ENCODE results near the gene SIGLEC10. TPM values are rescaled to one million over a fixed set of nuclear protein-coding genes. Genes with fewer than 3 reads are reported as not detected.
"Not testable (repeated sequence)": the region's sequence is repeated elsewhere in the genome, so short reads cannot be mapped to it uniquely, and the experiment has no call there.

SIGLEC10 gene, protein sequence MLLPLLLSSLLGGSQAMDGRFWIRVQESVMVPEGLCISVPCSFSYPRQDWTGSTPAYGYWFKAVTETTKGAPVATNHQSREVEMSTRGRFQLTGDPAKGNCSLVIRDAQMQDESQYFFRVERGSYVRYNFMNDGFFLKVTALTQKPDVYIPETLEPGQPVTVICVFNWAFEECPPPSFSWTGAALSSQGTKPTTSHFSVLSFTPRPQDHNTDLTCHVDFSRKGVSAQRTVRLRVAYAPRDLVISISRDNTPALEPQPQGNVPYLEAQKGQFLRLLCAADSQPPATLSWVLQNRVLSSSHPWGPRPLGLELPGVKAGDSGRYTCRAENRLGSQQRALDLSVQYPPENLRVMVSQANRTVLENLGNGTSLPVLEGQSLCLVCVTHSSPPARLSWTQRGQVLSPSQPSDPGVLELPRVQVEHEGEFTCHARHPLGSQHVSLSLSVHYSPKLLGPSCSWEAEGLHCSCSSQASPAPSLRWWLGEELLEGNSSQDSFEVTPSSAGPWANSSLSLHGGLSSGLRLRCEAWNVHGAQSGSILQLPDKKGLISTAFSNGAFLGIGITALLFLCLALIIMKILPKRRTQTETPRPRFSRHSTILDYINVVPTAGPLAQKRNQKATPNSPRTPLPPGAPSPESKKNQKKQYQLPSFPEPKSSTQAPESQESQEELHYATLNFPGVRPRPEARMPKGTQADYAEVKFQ
- polyA plus RNA-seq (2013, experiment 1 of 2; ENCODE audit: insufficient read length) = not detected
- not detected for polyA plus RNA-seq (2013, experiment 2 of 2; ENCODE audit: insufficient read length)

GRCh38 chr19:51417107-51417809, at the start of gene SIGLEC10:
Gene SIGLEC10, minus strand, starts transcription at chr19:51417642. Its CDS starts 61 bp downstream, at chr19:51417581.
- no peak for DNase-seq

GRCh38 chr19:51466723-51467122, 49.3 kb upstream of the SIGLEC10 start:
- no peak for DNase-seq

GRCh38 chr19:51463976-51464581, 46.6 kb upstream of the SIGLEC10 start:
- not testable (repeated sequence) for DNase-seq

DNA sequence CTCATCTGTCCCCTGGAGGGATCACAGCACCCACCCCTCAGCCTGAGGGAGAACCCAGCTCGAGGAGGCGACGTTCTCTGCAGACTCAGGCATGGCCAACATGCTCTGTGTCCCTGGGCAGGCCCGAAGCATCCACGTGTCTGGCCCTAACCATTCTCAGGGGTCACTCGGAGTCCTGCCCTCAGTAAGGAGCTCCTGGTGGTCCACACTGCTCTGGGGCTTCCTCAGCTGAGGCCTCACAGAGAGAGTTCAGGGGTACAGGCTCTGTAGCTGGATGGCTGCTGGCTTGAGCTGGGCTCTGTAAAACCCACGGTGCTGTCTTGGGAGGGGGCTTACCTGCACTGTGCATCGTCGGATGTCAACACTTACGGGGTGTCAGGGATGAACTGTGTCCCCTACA, 45.2 kb upstream of the SIGLEC10 start:
- DNase-seq = no peak

DNA sequence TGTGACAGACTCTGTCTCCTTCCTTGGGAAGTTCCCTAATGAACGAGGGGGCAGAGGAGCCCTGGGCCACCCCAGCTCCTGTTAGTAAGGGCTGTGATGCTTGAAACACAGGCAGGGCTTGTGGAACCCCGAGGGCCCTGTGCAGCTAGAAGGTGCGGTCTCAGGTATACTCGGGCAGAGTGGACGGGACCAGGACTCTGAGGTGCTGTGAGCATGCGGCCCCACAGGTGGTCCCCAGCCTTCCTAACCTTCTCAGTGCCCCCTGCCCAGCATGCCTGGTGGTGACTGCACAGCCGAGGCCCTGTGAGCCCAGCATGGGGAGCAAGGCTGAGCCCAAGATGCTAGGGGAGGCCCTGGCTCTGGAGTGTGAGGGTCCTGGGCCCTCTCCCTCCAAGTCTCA, 44.8 kb upstream of the SIGLEC10 start:
- no peak for DNase-seq

DNA sequence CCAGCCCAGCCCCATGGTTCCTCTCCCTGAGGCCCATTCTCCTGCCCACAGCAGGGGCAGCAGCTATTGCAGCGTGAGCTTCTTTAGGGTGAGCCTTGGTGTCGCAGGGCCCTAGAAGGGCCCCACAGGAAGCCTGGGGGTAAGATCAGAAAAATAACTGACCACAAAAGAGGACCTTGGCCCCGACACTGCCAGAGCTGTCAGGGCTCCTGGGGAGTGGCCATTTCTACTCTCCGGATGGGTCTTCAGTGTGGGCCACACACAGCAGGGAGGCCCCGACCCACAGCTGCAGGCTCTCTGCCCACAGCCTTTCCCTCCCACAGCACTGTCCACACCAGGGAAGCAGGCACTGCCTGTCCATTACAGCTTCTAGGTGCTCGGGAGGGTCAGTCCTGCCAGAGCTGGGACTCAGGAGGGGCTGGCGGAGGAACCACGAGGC, 44.3 kb upstream of the SIGLEC10 start:
- no peak for DNase-seq

DNA sequence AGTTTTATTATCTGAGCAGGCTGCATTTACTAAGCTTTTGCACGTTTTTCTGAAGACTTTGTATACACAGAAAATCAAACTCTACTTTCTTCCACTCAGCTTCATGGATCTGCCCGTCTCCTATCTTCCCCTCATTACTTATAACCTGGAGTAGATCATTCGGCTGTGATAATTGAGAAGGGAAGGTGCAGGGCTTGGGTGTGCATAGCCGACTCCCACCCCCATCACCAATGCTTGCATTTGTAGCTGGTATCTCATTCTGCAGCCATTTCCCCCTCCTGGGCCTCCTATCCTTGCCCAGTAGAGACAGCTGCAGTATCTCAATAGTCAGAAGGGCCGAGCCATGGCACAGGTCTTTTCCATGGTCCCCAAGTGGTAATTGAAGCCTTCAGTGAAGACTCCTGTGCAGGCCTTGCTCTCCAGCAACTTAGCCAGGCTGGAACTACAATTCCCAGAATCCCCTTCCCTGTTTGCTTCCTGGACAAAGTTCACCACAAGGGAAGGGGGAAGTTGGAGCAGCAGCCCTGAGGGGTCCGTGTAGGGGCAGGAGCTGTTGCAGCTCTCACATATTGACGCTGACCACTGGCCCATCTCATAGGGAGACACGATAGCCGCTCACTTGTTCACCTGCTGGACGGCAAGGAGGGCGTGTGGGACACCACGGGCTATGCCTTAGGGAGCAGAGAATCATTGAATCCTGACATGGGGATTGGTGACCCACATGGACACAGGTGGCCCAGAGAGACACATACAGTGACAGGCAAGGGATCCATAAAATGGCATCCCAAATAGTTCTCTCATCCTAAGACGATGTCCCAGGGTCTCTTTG, 42.9 kb upstream of the SIGLEC10 start:
- no peak for DNase-seq

- no peak for DNase-seq
Measured at GRCh38 chr19:51458899-51459505, 41.6 kb upstream of the SIGLEC10 start.

DNA sequence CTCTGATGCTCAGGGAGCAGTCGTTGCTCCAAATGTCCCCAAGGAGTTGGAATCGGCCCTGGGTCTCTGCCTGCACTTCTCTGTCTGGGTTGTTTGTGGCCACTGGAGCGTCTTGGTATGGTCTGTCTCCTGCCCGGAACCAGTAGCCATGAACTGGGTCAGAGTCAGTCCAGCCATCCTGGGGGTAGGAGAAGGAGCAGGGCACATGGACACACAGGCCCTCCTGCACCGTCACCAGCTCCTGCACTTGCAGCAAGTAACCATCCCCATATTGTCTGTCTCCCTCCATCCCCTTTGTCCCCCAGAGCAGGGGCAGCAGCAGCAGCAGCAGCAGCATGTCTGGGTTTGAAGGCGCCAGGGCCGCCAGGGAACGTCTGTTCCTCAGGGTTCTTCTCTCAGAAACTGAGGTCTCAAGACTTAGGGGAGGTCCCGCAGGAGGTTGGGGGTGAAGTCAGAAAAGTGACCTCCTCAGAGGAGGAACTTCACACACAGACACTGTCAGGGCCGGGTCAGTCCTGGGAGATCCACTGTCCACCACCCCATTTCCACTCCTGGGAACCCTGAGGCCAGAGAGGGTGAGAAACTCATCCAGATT, 40.7 kb upstream of the SIGLEC10 start, which contains the start of gene SIGLEC8:
Gene SIGLEC8, minus strand, starts transcription at position 404 of the 595 bp plus-strand sequence. Its CDS starts 67 bp downstream, at position 337.
- no peak for DNase-seq

- DNase-seq = no peak
Measured at GRCh38 chr19:51457351-51458013, 40.0 kb upstream of the SIGLEC10 start.

DNA sequence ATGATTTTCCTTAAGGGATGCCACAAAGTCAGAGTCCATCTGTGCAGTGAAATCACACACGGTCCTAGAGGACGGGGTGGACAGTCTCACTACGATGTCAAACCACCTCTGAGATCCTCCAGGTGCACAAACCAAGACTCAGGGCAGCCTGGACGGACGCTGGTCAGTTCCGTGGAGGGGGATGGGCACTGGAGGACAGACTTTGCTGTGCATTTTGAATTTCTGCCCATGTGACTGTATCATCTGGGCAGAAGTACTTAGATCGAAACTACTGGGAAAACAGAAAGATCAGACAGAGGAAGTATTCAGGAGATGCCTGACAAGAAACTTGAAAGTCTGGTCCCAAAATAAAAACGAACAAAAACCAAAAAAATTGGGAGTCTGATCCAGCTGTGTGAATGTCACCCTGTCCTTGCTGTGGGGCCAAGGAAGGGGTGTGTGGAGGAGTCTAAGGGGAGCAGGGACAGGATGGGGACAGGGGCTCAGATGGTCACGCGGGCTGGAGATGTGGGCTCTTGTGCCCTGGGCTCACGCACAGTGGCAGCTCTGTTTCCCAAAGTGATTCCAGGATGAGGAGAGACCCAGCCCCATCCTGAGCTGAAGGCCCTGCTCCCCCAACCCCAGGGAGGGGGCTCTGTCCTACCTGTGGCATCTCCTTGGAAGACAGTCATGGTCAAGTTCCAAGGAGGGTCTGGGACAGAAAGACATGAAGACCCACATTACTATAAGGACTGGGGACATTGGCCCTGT, 39.3 kb upstream of the SIGLEC10 start:
- no peak for DNase-seq

GRCh38 chr19:51450730-51451307, 33.4 kb upstream of the SIGLEC10 start:
- DNase-seq = no peak

GRCh38 chr19:51448411-51449016, 31.1 kb upstream of the SIGLEC10 start:
- no peak for DNase-seq

DNA sequence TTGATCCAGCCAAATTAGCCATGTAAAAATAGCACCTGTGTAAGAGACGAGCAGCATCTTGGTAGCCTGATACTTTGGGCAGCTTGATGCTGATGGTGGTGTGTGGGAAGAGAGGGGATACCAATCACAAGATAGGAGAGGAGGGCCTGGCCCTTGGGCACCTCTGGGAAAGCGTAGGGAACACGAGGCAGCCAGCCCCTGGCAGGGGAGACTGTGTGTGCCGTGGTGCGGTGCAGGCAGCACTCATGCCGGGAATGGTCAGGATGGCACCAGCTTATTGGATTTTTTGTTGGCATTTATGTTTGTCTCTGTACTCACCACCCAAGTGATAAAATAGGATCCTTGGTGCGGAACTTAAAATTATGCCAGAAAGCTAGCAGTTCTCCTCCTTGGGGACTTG, 30.6 kb upstream of the SIGLEC10 start:
- DNase-seq = no peak

- not testable (repeated sequence) for DNase-seq
Measured at GRCh38 chr19:51447510-51447909, 30.1 kb upstream of the SIGLEC10 start.

DNA sequence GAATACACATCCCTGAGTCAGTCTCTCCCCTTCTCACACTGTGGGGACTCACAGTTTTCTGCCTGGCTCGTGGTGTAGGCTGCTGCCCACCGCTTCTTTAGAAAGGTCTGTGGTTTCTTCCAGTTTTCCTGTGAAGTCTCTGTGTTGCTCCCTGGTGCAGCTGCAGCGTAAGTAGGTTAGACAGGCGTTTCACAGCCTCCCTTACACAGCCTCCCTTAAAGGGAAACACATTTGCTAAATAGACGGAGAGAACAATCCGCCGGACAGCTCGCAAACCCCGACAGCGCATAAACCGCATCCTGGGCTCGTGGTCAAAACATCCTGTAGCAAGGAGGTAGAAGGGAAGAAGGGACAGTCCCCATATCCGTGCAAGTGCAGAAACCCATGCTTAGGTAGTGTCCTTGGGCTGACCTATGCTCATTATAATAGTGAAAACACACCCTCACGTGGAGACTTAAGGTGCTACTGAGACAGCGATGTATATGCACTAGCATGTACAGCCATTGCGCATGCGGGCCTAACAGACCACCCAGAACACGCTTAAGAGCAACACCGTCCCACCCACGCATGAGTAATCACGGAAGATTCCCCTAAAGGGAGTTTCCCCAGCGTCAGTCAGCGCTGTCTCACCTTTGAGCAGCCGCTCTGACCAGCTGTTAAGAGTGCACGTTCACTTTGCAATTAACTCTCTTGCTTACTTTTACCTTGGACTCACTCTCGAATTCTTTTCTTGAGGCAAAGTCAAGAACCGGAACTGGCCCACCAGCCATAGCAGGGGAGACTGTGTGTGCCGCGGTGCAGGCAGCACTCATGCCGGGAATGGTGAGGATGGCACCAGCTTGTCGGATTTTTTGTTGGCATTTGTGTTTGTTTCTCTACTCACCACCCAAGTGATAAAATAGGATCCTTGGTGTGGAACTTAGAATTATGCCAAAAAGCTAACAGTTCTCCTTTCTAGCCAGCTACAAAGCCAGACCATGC, 24.3 kb upstream of the SIGLEC10 start:
- DNase-seq = no peak

DNA sequence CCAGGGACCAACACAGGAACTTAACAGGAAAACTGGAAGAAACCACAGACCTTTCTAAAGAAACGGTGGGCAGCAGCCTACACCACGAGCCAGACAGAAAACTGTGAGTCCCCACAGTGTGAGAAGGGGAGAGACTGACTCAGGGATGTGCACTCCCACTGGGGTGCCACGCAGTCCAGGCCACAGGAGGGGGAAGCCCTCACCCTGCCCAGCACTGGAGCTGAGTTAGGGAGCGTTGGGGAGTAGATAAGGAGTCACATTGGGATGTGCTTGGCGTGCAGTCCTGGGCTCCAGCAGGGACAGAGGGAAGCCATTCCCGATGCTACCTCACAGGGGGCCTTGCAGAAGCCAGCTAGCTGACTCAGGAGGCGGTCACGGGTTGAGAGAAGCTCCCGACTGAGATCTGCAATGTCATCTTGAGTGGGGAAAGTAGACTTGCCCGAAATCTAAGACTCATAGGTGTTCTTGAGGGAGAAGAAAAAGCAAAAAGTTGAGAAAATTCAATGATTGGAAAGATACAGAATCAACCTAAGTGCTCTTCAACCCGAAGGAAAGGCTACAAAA, 23.5 kb upstream of the SIGLEC10 start:
- DNase-seq = no peak

Measured in fibroblast of skin of back (primary cell).